ENCODE data around the gene HPS5. TPM values are rescaled to one million over a fixed set of nuclear protein-coding genes. Genes with fewer than 3 reads are reported as not detected.

The HPS5 gene
- total RNA-seq, 4 donors from 2014 or later, result 13.5 to 37.3 (median 20.2) TPM

DNA sequence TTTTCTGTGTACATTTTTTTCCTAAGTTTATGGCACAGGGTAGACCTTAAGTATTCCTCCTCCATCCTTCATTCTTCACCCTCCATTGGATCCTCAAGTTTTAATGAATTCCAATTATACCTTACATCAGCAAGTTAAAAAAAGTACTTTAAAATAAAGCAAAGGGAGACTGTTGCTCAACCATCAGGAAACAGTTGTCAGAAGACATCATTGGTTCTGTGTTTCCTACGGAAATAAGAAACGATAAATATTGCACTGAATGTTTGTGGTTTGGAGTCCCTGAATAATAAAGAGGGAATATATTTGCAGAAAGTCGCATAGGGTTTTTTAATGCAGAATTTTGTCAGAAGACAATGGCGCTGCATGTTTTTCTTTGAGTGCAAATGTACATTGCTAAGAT lies 44.3 kb upstream of the HPS5 start:
- Histone ChIP-seq H3K9me3 (no peaks in the 10 kb centered on the region), H3K4me1 (no peaks in the 10 kb centered on the region), H3K4me3 (no peak overlapping the region), H3K27ac (no peak overlapping the region), H3K36me3 (peaks cover 2 to 64% of the 10 kb centered on the region in 2 donors), H3K27me3 (no peaks in the 10 kb centered on the region)
- no peak for ATAC-seq
- 87 to 89% methylated on average over 4 of the region's 4 CpGs for WGBS, 2 donors (ENCODE audit: low coverage in 1 of 2)
- TF ChIP-seq, protein P1, sequence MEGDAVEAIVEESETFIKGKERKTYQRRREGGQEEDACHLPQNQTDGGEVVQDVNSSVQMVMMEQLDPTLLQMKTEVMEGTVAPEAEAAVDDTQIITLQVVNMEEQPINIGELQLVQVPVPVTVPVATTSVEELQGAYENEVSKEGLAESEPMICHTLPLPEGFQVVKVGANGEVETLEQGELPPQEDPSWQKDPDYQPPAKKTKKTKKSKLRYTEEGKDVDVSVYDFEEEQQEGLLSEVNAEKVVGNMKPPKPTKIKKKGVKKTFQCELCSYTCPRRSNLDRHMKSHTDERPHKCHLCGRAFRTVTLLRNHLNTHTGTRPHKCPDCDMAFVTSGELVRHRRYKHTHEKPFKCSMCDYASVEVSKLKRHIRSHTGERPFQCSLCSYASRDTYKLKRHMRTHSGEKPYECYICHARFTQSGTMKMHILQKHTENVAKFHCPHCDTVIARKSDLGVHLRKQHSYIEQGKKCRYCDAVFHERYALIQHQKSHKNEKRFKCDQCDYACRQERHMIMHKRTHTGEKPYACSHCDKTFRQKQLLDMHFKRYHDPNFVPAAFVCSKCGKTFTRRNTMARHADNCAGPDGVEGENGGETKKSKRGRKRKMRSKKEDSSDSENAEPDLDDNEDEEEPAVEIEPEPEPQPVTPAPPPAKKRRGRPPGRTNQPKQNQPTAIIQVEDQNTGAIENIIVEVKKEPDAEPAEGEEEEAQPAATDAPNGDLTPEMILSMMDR (IDR thresholded peaks at IDR 0.05), result no peak
- no peak for TF ChIP-seq EP300 (IDR thresholded peaks at IDR 0.05)
- TF ChIP-seq POLR2A (IDR thresholded peaks at IDR 0.05), result no peak
- TF ChIP-seq POLR2AphosphoS5 (IDR thresholded peaks at IDR 0.05), result no peak

DNA sequence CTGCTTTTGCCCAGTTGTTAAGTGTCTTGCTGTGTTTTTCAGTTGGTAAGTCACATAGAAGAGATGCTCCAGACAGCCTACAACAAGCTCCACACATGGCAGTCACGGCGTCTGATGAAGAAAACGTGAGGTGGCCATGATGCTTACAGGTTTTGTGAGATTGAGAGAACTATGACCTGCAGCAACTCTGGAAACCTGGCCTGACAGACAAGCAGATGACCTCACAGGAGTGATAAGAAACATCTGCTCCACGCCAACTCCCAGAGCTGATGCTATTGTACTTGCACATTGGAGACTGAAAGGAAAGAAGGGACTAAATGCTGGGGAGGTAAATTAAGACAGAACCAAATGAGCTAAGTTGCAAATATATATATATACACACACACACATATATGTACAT lies 43.8 kb upstream of the HPS5 start:
- no peak overlapping the region for H3K27ac ChIP-seq
- no peaks in the 10 kb centered on the region for H3K9me3 ChIP-seq
- WGBS, 2 donors (ENCODE audit: low coverage in 1 of 2), result 77 to 80% methylated on average over 1 to 4 of the region's 4 CpGs
- peaks cover 2 to 70% of the 10 kb centered on the region in 2 donors for H3K36me3 ChIP-seq
- H3K4me1 ChIP-seq, result no peaks in the 10 kb centered on the region
- no peak for ATAC-seq
- TF ChIP-seq POLR2AphosphoS5 (IDR thresholded peaks at IDR 0.05) (no peak), POLR2A (IDR thresholded peaks at IDR 0.05) (no peak), EP300 (IDR thresholded peaks at IDR 0.05) (no peak)
- TF ChIP-seq, protein P1 (IDR thresholded peaks at IDR 0.05), result no peak
- no peaks in the 10 kb centered on the region for H3K27me3 ChIP-seq
- no peak overlapping the region for H3K4me3 ChIP-seq

DNA sequence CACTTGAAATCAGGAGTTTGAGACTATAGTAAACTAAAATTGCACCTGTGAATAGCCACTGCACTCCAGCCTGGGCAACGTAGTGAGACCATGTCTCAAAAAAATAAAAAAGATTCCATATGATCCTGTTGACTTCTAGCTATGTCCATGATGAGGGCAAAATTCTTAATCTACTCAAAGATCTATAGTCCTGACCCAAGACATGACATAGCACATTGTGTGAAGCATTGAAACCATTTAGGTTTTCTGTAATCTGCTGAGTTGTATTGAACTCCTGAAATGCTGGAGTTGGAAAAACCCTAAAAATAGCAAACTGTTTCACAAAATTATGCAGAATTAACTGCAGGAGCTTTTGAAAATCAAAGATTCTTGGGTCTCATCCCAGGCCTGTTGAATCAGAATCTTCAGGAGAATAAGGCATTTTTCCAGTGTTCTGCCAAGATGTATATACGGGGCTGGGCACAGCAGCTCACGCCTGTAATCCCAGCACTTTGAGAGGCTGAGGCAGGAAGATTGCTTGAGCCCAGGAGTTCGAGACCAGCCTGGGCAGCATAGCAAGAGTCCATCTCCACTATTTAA lies 42.6 kb upstream of the HPS5 start:
- Histone ChIP-seq H3K9me3 (no peaks in the 10 kb centered on the region), H3K4me1 (no peaks in the 10 kb centered on the region), H3K27ac (no peak overlapping the region), H3K4me3 (no peak overlapping the region), H3K36me3 (peaks cover 2 to 81% of the 10 kb centered on the region in 2 donors), H3K27me3 (no peaks in the 10 kb centered on the region)
- WGBS, 2 donors (ENCODE audit: low coverage in 1 of 2), result 70 to 75% methylated on average over 2 to 4 of the region's 4 CpGs
- TF ChIP-seq, protein P1 (IDR thresholded peaks at IDR 0.05), result no peak
- no peak for TF ChIP-seq EP300 (IDR thresholded peaks at IDR 0.05)
- no peak for TF ChIP-seq POLR2A (IDR thresholded peaks at IDR 0.05)
- no peak for ATAC-seq

DNA sequence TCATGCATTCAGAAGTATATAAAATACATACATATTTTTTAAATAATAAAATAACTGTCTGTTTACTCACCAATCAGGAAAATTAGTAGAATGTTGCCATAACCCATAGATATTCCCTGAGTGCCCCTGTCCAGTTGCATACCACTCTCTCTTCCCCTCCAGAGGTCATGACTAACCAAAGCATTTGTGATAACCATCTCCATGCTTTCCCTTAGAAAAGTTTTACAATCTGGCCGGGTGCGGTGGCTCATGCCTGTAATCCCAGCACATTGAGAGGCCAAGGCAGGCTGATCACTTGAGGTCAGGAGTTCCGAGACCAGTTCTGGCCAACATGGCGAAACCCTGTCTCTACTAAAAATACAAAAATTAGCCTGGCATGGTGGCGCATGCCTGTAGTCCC lies 39.2 kb upstream of the HPS5 start:
- ATAC-seq, result no peak
- Histone ChIP-seq H3K9me3 (no peaks in the 10 kb centered on the region), H3K27me3 (no peaks in the 10 kb centered on the region), H3K27ac (no peak overlapping the region), H3K36me3 (peaks cover 5 to 100% of the 10 kb centered on the region in 2 donors), H3K4me1 (no peaks in the 10 kb centered on the region), H3K4me3 (no peak overlapping the region)
- no peak for TF ChIP-seq POLR2A (IDR thresholded peaks at IDR 0.05)
- no peak for TF ChIP-seq EP300 (IDR thresholded peaks at IDR 0.05)
- no peak for TF ChIP-seq POLR2AphosphoS5 (IDR thresholded peaks at IDR 0.05)
- TF ChIP-seq, protein P1 (IDR thresholded peaks at IDR 0.05), result no peak
- WGBS, 2 donors (ENCODE audit: low coverage in 1 of 2), result 94 to 96% methylated on average over 2 to 3 of the region's 5 CpGs

DNA sequence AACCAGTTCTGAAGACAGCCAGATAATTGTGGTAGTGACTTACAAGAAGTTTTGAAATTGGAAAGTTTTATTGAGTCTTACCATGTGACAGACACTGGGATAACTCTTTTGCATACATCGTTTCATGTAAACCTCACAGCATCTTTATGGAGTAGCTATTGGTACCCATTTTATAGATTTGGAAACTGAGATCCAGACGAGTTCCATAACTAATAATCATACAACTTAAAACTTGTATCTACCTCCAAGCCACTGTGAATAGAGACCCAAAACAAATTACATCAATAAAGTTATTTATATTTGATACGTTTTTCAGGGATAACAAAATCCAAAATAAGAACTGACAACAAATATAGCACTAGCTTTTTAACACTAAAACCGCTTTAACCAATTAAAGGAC lies 36.7 kb upstream of the HPS5 start:
- no peak overlapping the region for H3K27ac ChIP-seq
- no peaks in the 10 kb centered on the region for H3K4me1 ChIP-seq
- H3K36me3 ChIP-seq, result peaks cover 3 to 99% of the 10 kb centered on the region in 2 donors
- TF ChIP-seq POLR2AphosphoS5 (IDR thresholded peaks at IDR 0.05) (no peak), EP300 (IDR thresholded peaks at IDR 0.05) (no peak), POLR2A (IDR thresholded peaks at IDR 0.05) (no peak)
- H3K27me3 ChIP-seq, result no peaks in the 10 kb centered on the region
- 82 to 89% methylated on average over 4 of the region's 4 CpGs for WGBS, 2 donors (ENCODE audit: low coverage in 1 of 2)
- ATAC-seq, result no peak
- no peaks in the 10 kb centered on the region for H3K9me3 ChIP-seq
- H3K4me3 ChIP-seq, result no peak overlapping the region

All from gastroesophageal sphincter (tissue), 4 donors.